ENCODE measurements around the gene PGAM1.
"Not testable (repeated sequence)": the region's sequence is repeated elsewhere in the genome, so short reads cannot be mapped to it uniquely, and the experiment has no call there.

Gene PGAM1

DNA sequence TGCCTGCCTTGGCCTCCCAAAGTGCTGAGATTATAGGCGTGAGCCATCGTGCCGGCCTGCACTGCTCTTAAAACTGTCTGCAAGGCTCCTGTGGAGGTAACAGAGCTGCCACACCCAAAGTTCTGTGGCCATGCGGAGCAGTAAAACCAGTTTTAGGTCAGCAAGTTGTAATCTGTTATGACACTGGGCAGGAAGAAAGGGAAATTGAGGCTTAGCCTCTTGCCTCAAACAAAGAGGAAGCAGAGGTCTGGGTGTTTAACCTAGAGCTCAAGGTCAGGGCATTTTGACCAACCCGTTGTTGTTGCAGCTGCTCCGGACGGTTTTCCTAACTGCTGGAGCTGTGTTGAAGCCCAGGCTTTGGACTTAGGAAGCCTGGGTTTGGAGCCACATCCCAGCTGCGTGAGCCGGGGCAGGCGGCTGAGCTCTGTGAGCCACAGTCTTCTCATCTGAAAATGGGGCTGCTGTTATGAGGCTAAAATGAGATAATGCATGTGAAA is 17.4 kb upstream of the PGAM1 start:
- no peak for DNase-seq

GRCh38 chr10:97411406-97411805 is 14.6 kb upstream of the PGAM1 start:
- DNase-seq, result no peak

DNA sequence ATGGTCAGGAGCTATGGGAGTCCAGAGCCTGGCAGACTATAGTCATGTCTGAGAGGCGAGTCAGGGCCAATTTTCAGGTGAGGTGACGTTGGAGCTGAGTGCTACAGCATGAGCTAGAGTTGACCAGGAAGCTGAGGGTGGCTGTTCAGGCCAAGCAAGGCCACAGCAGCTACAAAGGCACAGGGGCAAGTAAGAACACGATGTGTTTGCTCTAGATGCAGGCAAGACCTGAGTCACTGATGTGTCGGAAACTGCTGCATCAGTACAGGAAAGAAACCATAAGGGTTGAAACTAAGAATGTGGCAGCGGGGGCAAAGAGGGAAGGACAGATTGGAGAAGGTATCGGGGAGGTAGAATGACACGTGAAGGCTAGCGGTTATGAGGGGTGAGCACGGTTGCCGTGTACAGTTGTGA is 13.1 kb upstream of the PGAM1 start:
- DNase-seq, result no peak

GRCh38 chr10:97416565-97416964 is 9.4 kb upstream of the PGAM1 start:
- no peak for DNase-seq

- DNase-seq, result not testable (repeated sequence)
Observed at GRCh38 chr10:97423757-97424098, 2.3 kb upstream of the PGAM1 start.

- DNase-seq, result no peak
Observed at GRCh38 chr10:97426776-97427570, 982 bp downstream of the PGAM1 start.

DNA sequence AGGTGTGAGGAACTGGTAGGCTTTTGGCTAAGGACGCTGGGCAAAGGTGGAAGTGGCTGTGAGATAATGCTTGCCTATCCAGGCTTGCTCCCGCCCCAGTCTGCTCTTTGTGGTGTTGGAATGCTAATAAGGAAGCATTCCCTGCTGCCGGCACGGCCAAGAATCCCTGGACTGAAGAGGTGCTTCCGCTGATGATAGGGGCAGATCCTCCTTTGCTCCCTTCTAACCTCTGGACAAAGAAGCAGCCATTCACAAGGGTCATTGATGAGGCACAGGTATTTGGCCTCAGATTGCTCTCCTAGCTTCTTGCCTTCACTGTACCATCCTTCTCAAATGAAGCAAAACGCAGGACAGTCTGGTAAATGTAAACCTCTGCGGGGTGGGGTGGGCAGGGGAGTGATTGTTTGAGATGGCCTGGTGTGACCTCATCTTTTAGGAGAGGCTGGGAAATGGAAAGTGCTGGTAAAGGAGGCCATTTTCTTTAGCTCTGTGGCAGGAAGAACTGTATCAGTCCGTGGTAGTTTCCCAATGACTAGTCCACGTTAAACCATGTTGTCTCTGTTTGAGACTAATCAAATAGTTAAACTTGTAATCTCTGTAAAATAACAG is 1.7 kb downstream of the PGAM1 start:
- DNase-seq, result no peak

DNA sequence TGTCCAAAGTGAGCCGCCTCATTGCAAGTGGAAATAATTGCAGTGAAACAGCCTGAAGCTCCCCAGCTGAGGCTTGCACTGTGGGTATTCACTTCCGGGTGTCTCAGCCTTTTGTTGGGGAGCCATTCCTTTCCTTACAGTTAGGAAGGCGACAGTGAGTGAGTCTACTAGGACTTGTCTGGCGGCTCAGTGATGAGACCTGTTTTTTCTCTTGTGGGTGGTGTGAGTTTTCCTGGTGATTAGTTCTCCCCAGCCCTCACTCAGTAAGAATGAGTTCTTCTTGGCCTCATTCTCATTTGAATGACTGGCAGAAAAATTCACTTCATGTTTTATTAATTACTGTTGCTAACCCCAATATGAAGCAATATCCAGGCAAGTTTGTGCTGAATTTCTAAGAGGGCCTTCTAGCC is 2.6 kb downstream of the PGAM1 start:
- DNase-seq, result no peak

GRCh38 chr10:97434055-97434454 is 8.1 kb downstream of the PGAM1 start:
- no peak for DNase-seq

DNA sequence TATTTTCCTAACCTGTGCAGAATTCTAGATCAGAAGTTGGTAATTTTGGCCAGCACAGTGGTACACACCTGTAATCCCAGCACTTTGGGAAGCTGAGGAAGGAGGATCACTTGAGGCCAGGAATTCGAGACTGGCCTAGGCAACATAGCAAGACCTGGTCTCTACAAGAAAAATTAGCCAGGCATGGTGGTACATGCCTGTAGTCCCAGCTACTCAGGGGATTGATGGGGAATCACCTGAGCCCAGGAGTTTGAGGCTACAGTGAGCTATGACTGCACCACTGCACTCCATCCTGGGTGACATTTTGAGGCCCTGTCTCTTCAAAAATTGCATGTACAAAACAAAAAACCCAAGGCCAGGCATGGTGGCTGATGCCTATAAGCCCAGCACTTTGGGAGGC is 8.6 kb downstream of the PGAM1 start:
- no peak for DNase-seq

DNA sequence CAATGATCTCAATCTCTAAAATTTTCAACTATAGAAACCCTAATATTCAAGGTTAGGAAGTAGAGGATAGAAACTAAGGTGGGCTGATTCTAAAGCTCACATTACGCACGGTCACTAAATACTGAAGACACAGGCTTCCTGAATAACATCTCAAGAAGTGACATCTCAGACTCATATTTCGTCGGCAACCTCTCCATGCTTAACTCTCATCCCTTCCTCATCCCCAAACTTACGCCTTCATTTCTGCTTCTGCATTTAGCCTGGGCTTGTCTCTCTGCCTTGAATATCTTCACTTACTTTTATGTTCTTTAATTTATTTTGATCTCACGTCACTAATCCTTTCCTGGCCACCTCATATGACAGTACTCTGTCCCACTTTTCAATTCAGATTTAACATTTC is 9.2 kb downstream of the PGAM1 start:
- no peak for DNase-seq

- DNase-seq, result no peak
Observed at GRCh38 chr10:97442277-97442676, 16.3 kb downstream of the PGAM1 start.

DNA sequence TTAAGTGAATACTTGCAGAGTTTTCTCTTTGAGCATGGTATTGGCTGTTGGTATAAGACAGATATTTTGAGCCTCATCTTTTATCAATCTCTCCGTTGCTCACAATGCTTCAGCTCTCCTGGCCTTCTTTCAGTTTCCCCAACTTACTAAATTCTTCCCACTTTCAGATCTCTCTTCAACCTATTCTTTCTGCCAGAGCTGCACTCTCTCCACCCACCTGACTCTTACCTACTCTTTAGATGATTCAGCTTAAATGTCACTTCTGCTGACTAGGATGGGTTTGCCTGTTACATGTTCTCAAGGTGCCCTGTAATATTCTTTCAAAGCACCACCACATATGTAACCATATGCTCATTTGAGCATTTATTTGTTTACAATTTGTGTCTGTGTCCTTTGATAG is 18.2 kb downstream of the PGAM1 start:
- no peak for DNase-seq

GRCh38 chr10:97445357-97445721 is 19.3 kb downstream of the PGAM1 start:
- DNase-seq, result no peak

DNA sequence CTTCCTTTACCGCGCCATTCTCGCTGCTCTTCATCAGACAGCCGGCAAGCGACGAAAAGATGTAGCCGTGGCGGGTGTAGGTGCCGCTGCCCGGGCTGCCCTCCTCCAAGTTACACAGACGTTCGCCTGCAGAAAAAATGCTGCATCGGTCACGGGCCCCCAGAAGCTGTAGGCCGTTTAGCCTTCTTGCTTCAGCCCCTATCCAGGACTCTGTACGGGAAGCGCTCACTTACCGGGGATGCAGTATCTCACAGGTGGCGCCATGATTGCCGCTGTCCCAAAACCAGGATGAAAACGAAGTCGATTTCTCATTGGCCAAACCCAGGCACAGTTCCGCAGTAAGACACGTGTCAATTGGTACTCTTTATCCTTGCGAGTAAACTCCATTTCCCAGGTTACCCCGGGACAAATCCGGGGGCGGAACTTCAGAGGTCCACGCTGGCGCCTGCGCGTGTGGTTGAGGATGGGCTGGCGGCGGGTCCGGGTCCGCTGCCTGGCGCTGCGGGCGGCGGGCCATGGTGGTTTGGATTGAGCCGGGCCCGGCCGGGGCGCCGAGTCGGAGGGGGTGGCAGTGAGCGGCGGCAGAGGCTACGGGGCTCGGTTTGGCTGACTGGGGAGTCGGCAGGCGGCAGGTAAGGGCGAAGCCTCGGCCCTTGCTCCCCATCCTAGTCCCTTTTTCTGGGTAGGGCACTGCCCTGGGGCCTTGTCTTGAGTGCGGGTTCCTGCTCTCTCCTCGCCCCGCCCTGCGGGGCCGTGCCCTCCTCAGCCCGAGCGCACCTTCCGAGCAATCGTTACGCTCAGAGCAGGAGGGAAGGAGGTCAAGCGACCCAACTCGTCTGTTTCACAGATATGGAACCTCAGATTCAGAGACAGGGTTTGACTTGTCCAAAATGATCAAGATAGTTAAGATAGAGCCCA is 20.0 kb downstream of the PGAM1 start, which contains the start of the genes EXOSC1 and ZDHHC16:
TSS of gene EXOSC1 (minus strand) at position 285 of the 918 bp plus-strand sequence. CDS start at position 264, 21 bp downstream.
TSS of gene ZDHHC16 (plus strand) at position 454 of the 918 bp plus-strand sequence. CDS start 5,501 bp downstream, outside the sequence.
- DNase-seq, result peak; percentile 80

GRCh38 chr10:97450828-97451227 is 24.8 kb downstream of the PGAM1 start:
- no peak for DNase-seq

DNA sequence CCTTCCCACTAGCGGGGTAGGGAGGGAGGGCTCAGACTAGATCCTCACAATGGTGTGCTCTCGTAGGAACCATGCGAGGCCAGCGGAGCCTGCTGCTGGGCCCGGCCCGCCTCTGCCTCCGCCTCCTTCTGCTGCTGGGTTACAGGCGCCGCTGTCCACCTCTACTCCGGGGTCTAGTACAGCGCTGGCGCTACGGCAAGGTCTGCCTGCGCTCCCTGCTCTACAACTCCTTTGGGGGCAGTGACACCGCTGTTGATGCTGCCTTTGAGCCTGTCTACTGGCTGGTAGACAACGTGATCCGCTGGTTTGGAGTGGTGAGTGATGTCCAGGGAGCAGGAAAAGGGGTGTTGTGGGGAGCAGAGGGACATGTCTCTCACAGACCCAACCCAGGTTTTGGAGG is 25.6 kb downstream of the PGAM1 start:
- no peak for DNase-seq

DNA sequence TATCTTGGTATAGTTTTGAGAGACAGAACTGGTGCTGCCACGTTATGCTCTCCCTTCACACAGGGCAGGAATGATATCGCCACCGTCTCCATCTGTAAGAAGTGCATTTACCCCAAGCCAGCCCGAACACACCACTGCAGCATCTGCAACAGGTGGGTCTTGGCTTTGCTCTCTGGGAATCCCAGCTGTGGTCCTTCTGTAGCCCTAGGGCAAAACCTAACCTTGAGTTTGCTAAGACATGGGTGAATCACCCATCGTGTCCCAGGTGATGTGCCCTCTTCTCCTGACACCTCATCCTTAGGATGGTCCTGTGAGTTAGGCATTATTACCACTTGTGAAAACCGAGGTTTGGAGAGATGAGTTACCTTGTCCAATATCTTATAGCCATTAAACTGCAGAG is 26.4 kb downstream of the PGAM1 start:
- no peak for DNase-seq

- DNase-seq, result no peak
Observed at GRCh38 chr10:97454330-97455036, 28.5 kb downstream of the PGAM1 start.

GRCh38 chr10:97456034-97456685 is 30.2 kb downstream of the PGAM1 start:
- no peak for DNase-seq

DNA sequence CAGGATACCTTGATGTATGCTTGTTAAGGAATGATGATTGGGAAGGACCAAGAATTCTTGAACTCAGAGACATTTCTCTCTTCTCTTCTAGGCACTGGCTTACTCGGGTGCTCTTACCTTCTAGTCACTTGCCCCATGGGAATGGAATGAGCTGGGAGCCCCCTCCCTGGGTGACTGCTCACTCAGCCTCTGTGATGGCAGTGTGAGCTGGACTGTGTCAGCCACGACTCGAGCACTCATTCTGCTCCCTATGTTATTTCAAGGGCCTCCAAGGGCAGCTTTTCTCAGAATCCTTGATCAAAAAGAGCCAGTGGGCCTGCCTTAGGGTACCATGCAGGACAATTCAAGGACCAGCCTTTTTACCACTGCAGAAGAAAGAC is 30.7 kb downstream of the PGAM1 start:
- DNase-seq, result no peak

GRCh38 chr10:97459111-97459510 is 33.1 kb downstream of the PGAM1 start:
- DNase-seq, result no peak
